IMR-90 (cell line): Measurements from ENCODE around the gene TRAF1. TPM values are rescaled to one million over a fixed set of nuclear protein-coding genes. Genes with fewer than 3 reads are reported as not detected.

Source experiments
- ATAC-seq: fragments of 200-7000 bp; cut with Tn5 transposase; 2 replicates; pipeline ENCODE4 v1.9.1; 2020; ENCODE audit warnings: low read depth, mild to moderate bottlenecking, moderate library complexity
- BruUV-seq: library from RNA; stranded (reverse); fragments of 400-500 nt; replicated peaks from 2 replicates; lab custom pipeline; 2021; lab: Mats Ljungman, UMichigan
- CTCF ChIA-PET: fragments of 300-600 bp; formaldehyde crosslinking; extraction: SDS; loops from one replicate; lab custom pipeline; 2021; ENCODE audit warnings: antibody characterized with exemption; lab: Yijun Ruan, JAX
- POLR2A ChIA-PET: fragments of 300-600 bp; sonication (Branson Sonifier 250); formaldehyde crosslinking; loops from one replicate; lab custom pipeline; 2022; ENCODE audit warnings: antibody characterized with exemption; ENCODE audit not compliant: unreplicated experiment; lab: Charles Lee
- DNase-seq: peaks from one replicate; pipeline ENCODE4 v3.0.0; 2013
- H2AFZ ChIP-seq: replicated peaks from 2 replicates; pipeline ENCODE3; 2013; ENCODE audit warnings: low read length, mild to moderate bottlenecking; ENCODE audit not compliant: poor library complexity
- H2AK5ac ChIP-seq: 2 replicates; pipeline ENCODE4 v1.6.1; 2013; ENCODE audit warnings: low read depth, low read length, inconsistent platforms
- H2AK9ac ChIP-seq: replicated peaks from 2 replicates; pipeline ENCODE3; 2013; ENCODE audit warnings: mild to moderate bottlenecking, low read depth, low read length, moderate library complexity; ENCODE audit not compliant: poor library complexity
- H2BK120ac ChIP-seq: 2 replicates; pipeline ENCODE4 v1.6.1; 2013; ENCODE audit warnings: low read depth, low read length, inconsistent platforms
- H2BK15ac ChIP-seq: 3 replicates; pipeline ENCODE4 v1.6.1; 2013; ENCODE audit warnings: low read depth, low read length, inconsistent platforms
- H2BK20ac ChIP-seq: 2 replicates; pipeline ENCODE4 v1.6.1; 2013; ENCODE audit warnings: low read depth, mild to moderate bottlenecking, inconsistent platforms, low read length, moderate library complexity
- H2BK5ac ChIP-seq: 2 replicates; pipeline ENCODE4 v1.6.1; 2013; ENCODE audit warnings: mild to moderate bottlenecking, low read depth, low read length, inconsistent platforms; ENCODE audit not compliant: poor library complexity, severe bottlenecking
- H3K14ac ChIP-seq: replicated peaks from 2 replicates; pipeline ENCODE4 v1.6.1; 2013; ENCODE audit warnings: low read depth, low read length, inconsistent platforms
- H3K18ac ChIP-seq: 2 replicates; pipeline ENCODE4 v1.6.1; 2013; ENCODE audit warnings: low read depth, low read length, control low read depth
- H3K23ac ChIP-seq: 2 replicates; pipeline ENCODE4 v1.6.1; 2013; ENCODE audit warnings: low read depth, low read length, inconsistent platforms
- H3K27ac ChIP-seq: 2 replicates; pipeline ENCODE4 v1.5.1; 2013; ENCODE audit warnings: mild to moderate bottlenecking, control low read depth, low read length; ENCODE audit not compliant: insufficient read depth
- H3K27me3 ChIP-seq: 2 replicates; pipeline ENCODE4 v1.6.1; 2013; ENCODE audit warnings: low read length; ENCODE audit not compliant: control insufficient read depth, insufficient read depth
- H3K36me3 ChIP-seq: 2 replicates; pipeline ENCODE4 v1.6.1; 2013; ENCODE audit warnings: low read length, mixed read lengths; ENCODE audit not compliant: control insufficient read depth, insufficient read depth
- H3K4ac ChIP-seq: 2 replicates; pipeline ENCODE4 v1.6.1; 2013; ENCODE audit warnings: low read depth, low read length, inconsistent platforms
- H3K4me1 ChIP-seq: 2 replicates; pipeline ENCODE4 v1.6.1; 2013; ENCODE audit warnings: low read length, mixed read lengths; ENCODE audit not compliant: control insufficient read depth, insufficient read depth
- H3K4me2 ChIP-seq: 2 replicates; pipeline ENCODE4 v1.6.1; 2013; ENCODE audit warnings: low read depth, mild to moderate bottlenecking, control low read depth, low read length, moderate library complexity
- H3K4me3 ChIP-seq: 2 replicates; pipeline ENCODE4 v1.5.1; 2013; ENCODE audit warnings: low read depth, mild to moderate bottlenecking, control low read depth, low read length, moderate library complexity; ENCODE audit not compliant: insufficient read depth
- H3K56ac ChIP-seq: 2 replicates; pipeline ENCODE4 v1.6.1; 2013; ENCODE audit warnings: low read length, inconsistent platforms; ENCODE audit not compliant: insufficient read depth; ENCODE audit errors: extremely low read depth
- H3K79me1 ChIP-seq, 2 experiments: 2 replicates each; pipeline ENCODE4 v1.6.1; 2013; ENCODE audit warnings: low read length in 2 of 2, inconsistent platforms in 1 of 2, low read depth in 1 of 2
- H3K9ac ChIP-seq: 2 replicates; pipeline ENCODE4 v1.6.1; 2013; ENCODE audit warnings: low read depth, low read length, control low read depth
- H3K9me1 ChIP-seq: 2 replicates; pipeline ENCODE4 v1.6.1; 2013; ENCODE audit warnings: low read length, inconsistent platforms; ENCODE audit not compliant: insufficient read depth
- H3K9me3 ChIP-seq: 2 replicates; pipeline ENCODE4 v1.6.1; 2013; ENCODE audit warnings: low read length; ENCODE audit not compliant: control insufficient read depth, insufficient read depth
- H4K20me1 ChIP-seq: 2 replicates; pipeline ENCODE4 v1.6.1; 2013; ENCODE audit warnings: low read length, inconsistent platforms; ENCODE audit not compliant: insufficient read depth
- H4K5ac ChIP-seq: 2 replicates; pipeline ENCODE4 v1.6.1; 2013; ENCODE audit warnings: mild to moderate bottlenecking, low read depth, low read length, control low read depth
- H4K8ac ChIP-seq, 2 experiments: 2 replicates each; pipeline ENCODE4 v1.6.1; 2013; ENCODE audit warnings: low read depth in 2 of 2, low read length in 2 of 2, control low read depth in 1 of 2, inconsistent platforms in 1 of 2
- H4K91ac ChIP-seq: 2 replicates; pipeline ENCODE4 v1.6.1; 2013; ENCODE audit warnings: low read depth, low read length, inconsistent platforms; ENCODE audit not compliant: insufficient read depth
- BHLHE40 ChIP-seq: fragments of 150-350 bp; IDR thresholded peaks from 2 replicates; pipeline ENCODE4 v1.6.1; 2016; ENCODE audit warnings: mild to moderate bottlenecking, low read depth, low read length
- CEBPB ChIP-seq: IDR thresholded peaks from 2 replicates; pipeline ENCODE4 v1.6.1; 2012; ENCODE audit warnings: low read depth, low read length, improper control_type of control experiment
- CHD1 ChIP-seq: IDR thresholded peaks from 2 replicates; pipeline ENCODE4 v1.6.1; 2012; ENCODE audit warnings: low read depth, low read length, improper control_type of control experiment
- FOS ChIP-seq: fragments of 150-350 bp; IDR thresholded peaks from 2 replicates; pipeline ENCODE4 v1.6.1; 2016; ENCODE audit warnings: low read depth, low read length
- MAZ ChIP-seq: IDR thresholded peaks from 2 replicates; pipeline ENCODE4 v1.6.1; 2012; ENCODE audit warnings: low read depth, mild to moderate bottlenecking, low read length, improper control_type of control experiment, moderate library complexity, borderline replicate concordance
- MXI1 ChIP-seq: IDR thresholded peaks from 2 replicates; pipeline ENCODE4 v1.6.1; 2012; ENCODE audit warnings: low read depth, mild to moderate bottlenecking, low read length, moderate library complexity, borderline replicate concordance
- NFE2L2 ChIP-seq: fragments of 150-350 bp; IDR thresholded peaks from 2 replicates; pipeline ENCODE4 v1.6.1; 2016; ENCODE audit warnings: low read depth, mild to moderate bottlenecking, low read length
- POLR2A ChIP-seq: IDR thresholded peaks from 2 replicates; pipeline ENCODE4 v1.6.1; 2012; ENCODE audit warnings: mild to moderate bottlenecking, low read depth, low read length
- RCOR1 ChIP-seq: IDR thresholded peaks from 2 replicates; pipeline ENCODE4 v1.6.1; 2012; ENCODE audit warnings: mild to moderate bottlenecking, low read length, improper control_type of control experiment; ENCODE audit not compliant: insufficient replicate concordance
- RFX5 ChIP-seq: IDR thresholded peaks from 2 replicates; pipeline ENCODE4 v1.8.0; 2012; ENCODE audit warnings: low read depth, mild to moderate bottlenecking, low read length, moderate library complexity
- WGBS, 2 experiments: methylation state at CpG; one replicate each; pipeline versions ENCODE4 v1.1.5 to v1.1.7; 2013; ENCODE audit warnings: missing lambda C conversion rate in 2 of 2; ENCODE audit not compliant: insufficient read length in 1 of 2; ENCODE audit errors: extremely low coverage in 2 of 2; 5-methylcytosine and 5-hydroxymethylcytosine counted together
- dilution Hi-C: fragments of 300-500 bp; cut with HindIII; formaldehyde crosslinking; loops from one replicate; pipeline ENCODE4 v1.14.3; 2018; ENCODE audit warnings: low sequenced_read_pairs; ENCODE audit not compliant: unreplicated experiment
- in situ Hi-C: fragments of 300-500 bp; cut with MboI; formaldehyde crosslinking; loops from 3 replicates; pipeline ENCODE4 v1.14.3; 2019; ENCODE audit warnings: low sequenced_read_pairs, inconsistent platforms, mixed read lengths
- intact Hi-C: fragments of 100-400 bp; cut with micrococcal nuclease; formaldehyde crosslinking; loops from 2 replicates; pipeline ENCODE4 v1.10.0; 2022
- polyA plus RNA-seq, 3 experiments: library from polyadenylated mRNA; depleted of rRNA; stranded (reverse); fragments of >200 nt; gene quantifications; 2 replicates each; pipeline ENCODE4 v1.2.3, GENCODE V29; 2012; ENCODE audit warnings: low replicate concordance in 1 of 3
- total RNA-seq: library from RNA; depleted of rRNA; stranded (reverse); fragments of >200 nt; gene quantifications from 2 replicates; pipeline ENCODE4 v1.2.3, GENCODE V29; 2012
- TF ChIP-seq, protein P1 (sequence below): fragments of 150-350 bp; IDR thresholded peaks from 2 replicates; pipeline ENCODE4 v1.6.1; 2017; ENCODE audit warnings: mild to moderate bottlenecking, antibody characterized with exemption, low read length, low read depth

TRAF1 gene
- total and polyA plus RNA-seq, 2 of the 4 experiments (the other 2 are of a cell fraction) = 3.9 to 4.1 TPM

DNA sequence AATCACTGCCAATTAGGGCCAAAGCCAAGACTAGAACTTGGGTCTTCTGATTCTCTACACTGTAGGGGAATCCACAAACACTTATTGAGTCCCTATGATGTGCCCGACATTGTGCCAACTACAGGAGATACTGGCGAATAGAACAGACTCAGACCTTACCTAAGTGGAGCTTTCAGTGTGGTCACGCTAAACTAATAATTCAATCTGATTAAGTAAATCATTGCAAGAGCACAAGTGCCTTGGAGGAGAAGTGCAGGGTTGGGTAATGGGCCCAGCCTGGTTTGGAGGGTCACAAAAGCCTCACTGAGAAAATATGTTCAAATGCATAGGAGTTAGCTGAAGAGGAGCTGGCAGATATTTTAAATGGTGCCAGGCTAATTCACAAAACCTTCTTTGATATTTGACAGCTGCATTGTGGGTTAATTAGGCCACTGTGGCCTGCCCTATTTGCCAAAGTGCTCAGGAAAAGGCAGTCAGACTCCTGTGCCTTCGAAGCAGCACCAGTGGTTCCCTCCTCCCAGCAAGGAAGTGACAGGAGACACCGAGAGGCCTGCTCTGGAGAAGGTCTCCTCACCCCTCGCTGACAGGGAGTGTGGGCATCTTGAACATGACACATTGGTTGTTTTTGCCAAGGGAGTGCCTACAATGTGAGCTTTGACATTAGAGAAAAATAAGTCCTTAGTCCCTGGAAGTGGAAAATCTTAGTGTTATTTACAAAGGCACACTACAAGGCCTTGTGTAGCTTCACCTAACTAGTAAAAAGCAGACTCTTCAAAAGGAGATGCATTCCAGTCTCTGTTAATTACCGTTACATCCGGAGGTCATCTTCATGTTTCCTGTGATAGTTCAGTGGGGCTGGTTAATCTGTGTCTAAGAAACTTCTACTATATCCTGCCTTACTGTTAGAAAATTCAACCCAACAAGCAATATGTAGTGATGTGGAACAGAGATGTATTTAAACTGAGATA is 24.1 kb upstream of the TRAF1 start:
- in situ Hi-C loops (no loop called here), dilution Hi-C loops (no loop called here), intact Hi-C loops (no loop called here)
- no peaks in the 10 kb centered on the region for H3K9me3 ChIP-seq
- no peak overlapping the region for H3K4me3 ChIP-seq
- H3K79me1 ChIP-seq = no peaks in the 10 kb centered on the region
- no TSS peak for BruUV-seq
- DNase-seq (no peak), ATAC-seq (peak; percentile 21; the same call in 1 of the 2 replicates)
- H3K23ac ChIP-seq = no peak overlapping the region
- H3K14ac ChIP-seq = no peak overlapping the region
- H2BK15ac ChIP-seq = no peak overlapping the region
- no peaks in the 10 kb centered on the region for H4K20me1 ChIP-seq
- H3K4me1 ChIP-seq = peaks cover 4% of the 10 kb centered on the region
- H3K4me2 ChIP-seq = no peak overlapping the region
- ChIA-PET POLR2A (no interaction called here), CTCF (interaction anchor here (1.0 kb wide), 1 partner anchor 30 kb away, joined by 3 read pairs; no protein-coding TSS in a partner anchor)
- H3K9me1 ChIP-seq = peaks cover 4% of the 10 kb centered on the region; the same call in 1 of the 2 replicates
- H2AFZ ChIP-seq = no peak overlapping the region
- no peak overlapping the region for H3K27ac ChIP-seq
- peak overlapping the region; percentile 42 for H4K5ac ChIP-seq
- no peak overlapping the region for H2AK5ac ChIP-seq
- TF ChIP-seq CHD1 (no peak), POLR2A (no peak), FOS (no peak), RCOR1 (no peak), RFX5 (no peak), CEBPB (no peak), NFE2L2 (no peak), MAZ (no peak), BHLHE40 (no peak), MXI1 (no peak)
- TF ChIP-seq, protein P1, sequence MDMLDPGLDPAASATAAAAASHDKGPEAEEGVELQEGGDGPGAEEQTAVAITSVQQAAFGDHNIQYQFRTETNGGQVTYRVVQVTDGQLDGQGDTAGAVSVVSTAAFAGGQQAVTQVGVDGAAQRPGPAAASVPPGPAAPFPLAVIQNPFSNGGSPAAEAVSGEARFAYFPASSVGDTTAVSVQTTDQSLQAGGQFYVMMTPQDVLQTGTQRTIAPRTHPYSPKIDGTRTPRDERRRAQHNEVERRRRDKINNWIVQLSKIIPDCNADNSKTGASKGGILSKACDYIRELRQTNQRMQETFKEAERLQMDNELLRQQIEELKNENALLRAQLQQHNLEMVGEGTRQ = no peak
- H3K4ac ChIP-seq = no peak overlapping the region
- H3K36me3 ChIP-seq = no peaks in the 10 kb centered on the region
- H3K18ac ChIP-seq = no peak overlapping the region
- no peak overlapping the region for H3K9ac ChIP-seq
- H3K56ac ChIP-seq = no peak overlapping the region
- H2BK5ac ChIP-seq = no peak overlapping the region
- 67% methylated on average over 2 of the region's 8 CpGs; no CpG with 5 or more reads in 1 of the 2 experiments for WGBS, 2 experiments
- H4K91ac ChIP-seq = no peak overlapping the region
- H2AK9ac ChIP-seq = no peak overlapping the region
- H4K8ac ChIP-seq = peak overlapping the region in 1 of 2 experiments; percentile 7; a peak in 1 of 4 replicates
- H2BK120ac ChIP-seq = no peak overlapping the region
- H2BK20ac ChIP-seq = no peak overlapping the region
- H3K27me3 ChIP-seq = no peaks in the 10 kb centered on the region
